BLaER1 treated with 17β-estradiol and CSF1 and Interleukin-3, amounts not matched to agents 10 nM and 100 nM (cell line): ENCODE results near the gene CTBP2.

Source experiments
- H3K27ac ChIP-seq, 11 experiments: shearing (Covaris generic); formaldehyde crosslinking; 2 replicates each; pipeline ENCODE4 v1.8.1; 2022
- H3K27me3 ChIP-seq, 11 experiments: shearing (Covaris generic); formaldehyde crosslinking; 2 replicates each; pipeline ENCODE4 v1.8.1; 2022
- H3K36me3 ChIP-seq, 11 experiments: shearing (Covaris generic); formaldehyde crosslinking; 2 replicates each; pipeline ENCODE4 v1.8.1; 2022
- H3K4me1 ChIP-seq, 10 experiments: shearing (Covaris generic); formaldehyde crosslinking; 2 replicates each; pipeline ENCODE4 v1.8.1; 2022
- H3K4me2 ChIP-seq, 11 experiments: shearing (Covaris generic); formaldehyde crosslinking; 2 replicates each; pipeline ENCODE4 v1.8.1; 2022
- H3K4me3 ChIP-seq, 10 experiments: shearing (Covaris generic); formaldehyde crosslinking; 2 replicates each; pipeline ENCODE4 v1.8.1; 2022
- H3K9ac ChIP-seq, 11 experiments: shearing (Covaris generic); formaldehyde crosslinking; 2 replicates each; pipeline ENCODE4 v1.8.1; 2022
- H3K9me3 ChIP-seq, 11 experiments: shearing (Covaris generic); formaldehyde crosslinking; replicated peaks in 1 of 11; 2 replicates each; pipeline ENCODE4 v1.8.1; 2022
- H4K20me1 ChIP-seq, 11 experiments: shearing (Covaris generic); formaldehyde crosslinking; 2 replicates each; pipeline ENCODE4 v1.8.1; 2022
- Cebpa-rat ChIP-seq, 11 experiments: shearing (Covaris generic); IDR thresholded peaks; 2 replicates each; pipeline ENCODE4 v1.8.1; 2022

The CTBP2 gene

DNA sequence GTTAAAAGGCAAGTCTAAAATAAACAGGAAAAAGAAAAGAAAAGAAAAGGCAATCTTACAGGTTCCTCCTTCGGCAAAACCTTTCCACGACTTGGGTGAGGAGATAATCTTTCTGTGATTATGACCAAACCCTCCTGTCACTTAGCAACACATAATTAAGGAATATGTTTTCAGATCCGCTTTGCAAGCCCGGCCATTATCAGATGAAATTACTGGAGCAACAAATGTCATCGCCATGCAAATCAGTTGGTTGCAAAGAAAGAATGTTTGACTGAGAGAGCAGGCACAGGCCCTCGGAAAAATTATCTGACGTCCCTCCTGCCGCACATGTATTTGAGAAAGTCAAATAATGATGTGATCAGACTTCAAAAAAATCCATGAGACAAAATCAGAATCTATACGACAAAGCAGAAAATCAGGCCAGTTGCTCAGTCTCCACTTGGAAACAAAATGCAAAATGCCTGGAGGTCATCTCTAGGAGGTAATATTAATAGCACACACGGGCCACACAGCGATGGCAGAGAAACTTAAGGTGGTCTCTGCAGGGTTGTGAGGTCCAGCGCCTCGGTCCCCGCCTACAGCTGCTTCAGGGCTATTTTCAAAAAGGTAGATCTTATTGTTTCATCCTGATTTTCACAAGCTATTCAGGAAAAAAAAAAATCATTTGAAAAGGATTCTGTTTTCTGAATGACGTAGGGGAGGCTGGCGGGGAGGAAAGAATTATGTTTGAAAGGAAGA lies 135.7 kb downstream of the CTBP2 start:
- H3K9me3 ChIP-seq, result peaks cover 0 to 46% (median 37%) of the 10 kb centered on the region in 11 experiments; a peak in 18 of 22 replicates
- peaks cover 94 to 100% (median 100%) of the 10 kb centered on the region in 11 experiments for H4K20me1 ChIP-seq
- peaks cover 91 to 100% (median 100%) of the 10 kb centered on the region in 11 experiments for H3K36me3 ChIP-seq
- H3K9ac ChIP-seq, result no peak overlapping the region
- H3K4me2 ChIP-seq, result no peak overlapping the region
- H3K4me3 ChIP-seq, result no peak overlapping the region
- no peaks in the 10 kb centered on the region for H3K27me3 ChIP-seq
- no peak overlapping the region for H3K27ac ChIP-seq
- TF ChIP-seq Cebpa-rat (IDR thresholded peaks at IDR 0.05), result no peak
- H3K4me1 ChIP-seq, result peaks cover 7 to 21% (median 15%) of the 10 kb centered on the region in 10 experiments

DNA sequence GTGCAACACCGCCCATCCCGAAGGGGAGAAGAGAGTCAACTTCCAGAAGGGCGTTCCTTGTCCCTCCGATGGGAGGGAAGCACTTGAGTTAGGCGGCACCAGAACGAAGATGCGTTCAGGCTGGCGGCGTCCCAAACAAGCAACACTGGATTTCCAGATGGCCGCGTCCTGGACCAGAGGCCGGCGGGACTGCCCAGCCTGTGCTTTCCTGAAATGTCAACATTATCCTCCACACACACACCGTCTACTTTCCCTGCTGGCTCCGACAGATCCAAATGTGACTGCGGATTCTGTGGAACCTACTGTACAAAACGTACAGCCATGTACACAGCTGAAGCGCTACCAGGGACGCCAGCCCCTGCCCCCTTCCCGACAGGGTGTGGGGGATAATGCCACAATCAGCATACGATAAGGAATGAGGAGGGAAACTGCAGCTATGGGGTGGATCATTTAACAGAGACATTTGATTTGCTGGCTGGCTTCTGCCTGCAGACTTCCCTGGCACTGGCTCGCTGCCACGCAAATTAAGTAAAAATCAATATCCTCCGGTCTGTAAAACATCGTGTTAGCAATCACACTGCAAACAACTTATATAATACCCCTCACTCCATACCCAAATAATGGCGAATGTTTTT lies 136.4 kb downstream of the CTBP2 start:
- TF ChIP-seq Cebpa-rat (IDR thresholded peaks at IDR 0.05), result no peak
- H3K4me1 ChIP-seq, result peaks cover 13 to 28% (median 22%) of the 10 kb centered on the region in 10 experiments
- no peak overlapping the region for H3K27ac ChIP-seq
- H3K27me3 ChIP-seq, result no peaks in the 10 kb centered on the region
- H3K4me2 ChIP-seq, result no peak overlapping the region
- no peak overlapping the region for H3K9ac ChIP-seq
- H4K20me1 ChIP-seq, result peaks cover 92 to 100% (median 100%) of the 10 kb centered on the region in 11 experiments
- H3K4me3 ChIP-seq, result no peak overlapping the region
- peaks cover 0 to 47% (median 37%) of the 10 kb centered on the region in 11 experiments; a peak in 18 of 22 replicates for H3K9me3 ChIP-seq
- H3K36me3 ChIP-seq, result peaks cover 89 to 98% (median 94%) of the 10 kb centered on the region in 11 experiments

DNA sequence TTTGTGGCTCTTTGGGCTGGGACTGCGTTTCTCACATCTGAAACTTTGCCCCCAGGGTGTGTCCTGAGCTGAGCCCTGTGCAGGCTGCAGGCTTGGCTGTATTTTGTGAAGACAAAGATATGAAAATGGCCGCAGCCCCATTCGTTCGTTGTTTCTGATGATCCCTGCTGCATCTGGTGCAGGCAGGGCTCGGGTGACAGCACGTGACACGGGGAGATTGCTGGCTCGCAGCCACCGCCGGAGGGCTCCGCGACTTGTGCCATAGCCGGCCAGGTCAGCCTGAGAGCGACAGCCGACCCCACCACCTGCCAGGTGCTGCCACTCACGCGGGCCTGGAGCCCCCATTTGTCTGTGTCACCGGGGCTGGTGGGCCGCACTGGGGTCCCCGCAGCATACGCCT lies 137.1 kb downstream of the CTBP2 start:
- no peak overlapping the region for H3K4me2 ChIP-seq
- H3K27ac ChIP-seq, result no peak overlapping the region
- peaks cover 92 to 100% (median 100%) of the 10 kb centered on the region in 11 experiments for H4K20me1 ChIP-seq
- H3K36me3 ChIP-seq, result peaks cover 81 to 96% (median 90%) of the 10 kb centered on the region in 11 experiments
- TF ChIP-seq Cebpa-rat (IDR thresholded peaks at IDR 0.05), result no peak
- H3K27me3 ChIP-seq, result no peaks in the 10 kb centered on the region
- no peak overlapping the region for H3K9ac ChIP-seq
- no peak overlapping the region for H3K4me3 ChIP-seq
- peaks cover 20 to 35% (median 29%) of the 10 kb centered on the region in 10 experiments for H3K4me1 ChIP-seq
- H3K9me3 ChIP-seq, result peaks cover 0 to 47% (median 37%) of the 10 kb centered on the region in 11 experiments; a peak in 18 of 22 replicates

DNA sequence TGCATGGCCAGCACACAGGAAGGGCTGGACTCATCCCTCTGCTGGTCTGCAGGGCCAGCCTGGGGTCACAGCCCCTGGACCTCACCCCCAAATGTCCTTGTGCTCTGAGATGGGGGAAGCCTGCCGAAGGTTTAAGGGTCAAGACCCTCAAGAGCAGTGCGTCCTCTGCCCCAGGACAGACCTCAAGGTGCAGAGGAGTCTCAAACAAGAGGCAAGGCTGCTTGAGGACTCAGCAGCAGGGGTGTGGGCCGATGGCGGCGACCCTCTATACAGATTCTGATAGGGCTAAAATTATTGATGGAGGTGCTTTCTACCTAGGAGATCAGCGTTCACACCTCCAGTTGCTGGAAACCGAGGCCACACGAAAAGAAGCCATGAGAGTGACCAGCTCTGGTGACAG lies 137.7 kb downstream of the CTBP2 start:
- Histone ChIP-seq H3K9me3 (peaks cover 0 to 47% (median 37%) of the 10 kb centered on the region in 11 experiments; a peak in 18 of 22 replicates), H3K36me3 (peaks cover 81 to 96% (median 89%) of the 10 kb centered on the region in 11 experiments), H4K20me1 (peaks cover 92 to 100% (median 100%) of the 10 kb centered on the region in 11 experiments), H3K4me3 (no peak overlapping the region), H3K4me1 (peaks cover 26 to 36% (median 31%) of the 10 kb centered on the region in 10 experiments), H3K4me2 (no peak overlapping the region), H3K27ac (no peak overlapping the region), H3K27me3 (no peaks in the 10 kb centered on the region), H3K9ac (no peak overlapping the region)
- TF ChIP-seq Cebpa-rat (IDR thresholded peaks at IDR 0.05), result no peak

DNA sequence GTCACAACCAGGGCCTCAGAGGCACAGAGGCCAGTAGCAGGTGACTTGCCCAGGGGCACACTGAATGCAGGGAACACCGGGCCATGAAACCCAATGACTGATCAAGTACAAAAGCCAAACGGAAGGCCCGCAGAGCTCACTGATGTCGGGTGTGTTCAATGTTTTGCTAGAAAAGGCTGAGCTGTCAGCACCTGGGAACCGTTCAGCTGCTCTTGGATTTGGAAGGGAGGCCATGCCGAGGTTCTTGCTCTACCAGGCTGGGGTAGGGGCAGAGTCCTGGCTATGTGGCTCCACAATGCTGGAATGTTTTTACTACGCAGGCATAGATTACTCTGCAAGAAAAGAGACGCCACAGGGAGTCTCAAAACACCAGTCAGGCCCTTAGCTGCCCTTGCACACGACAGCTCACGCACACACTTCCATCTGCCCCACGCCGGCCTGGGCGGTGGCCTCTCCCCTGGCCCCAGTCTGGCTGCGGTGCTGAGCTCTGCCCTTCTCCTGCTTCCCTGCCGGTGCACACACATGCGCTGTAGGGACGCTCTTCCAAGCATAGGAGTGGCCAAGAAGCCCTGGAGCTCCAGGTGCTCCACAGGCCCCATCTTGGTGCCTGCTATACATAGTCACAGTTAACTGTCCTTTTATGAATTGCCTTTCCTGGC lies 138.5 kb downstream of the CTBP2 start:
- Histone ChIP-seq H3K4me2 (no peak overlapping the region), H3K27me3 (no peaks in the 10 kb centered on the region), H3K9ac (no peak overlapping the region), H3K27ac (no peak overlapping the region), H3K4me1 (peaks cover 29 to 36% (median 32%) of the 10 kb centered on the region in 10 experiments), H4K20me1 (peaks cover 92 to 100% (median 100%) of the 10 kb centered on the region in 11 experiments), H3K36me3 (peaks cover 81 to 96% (median 89%) of the 10 kb centered on the region in 11 experiments), H3K9me3 (peaks cover 0 to 47% (median 37%) of the 10 kb centered on the region in 11 experiments; a peak in 18 of 22 replicates), H3K4me3 (no peak overlapping the region)
- TF ChIP-seq Cebpa-rat (IDR thresholded peaks at IDR 0.05), result no peak

DNA sequence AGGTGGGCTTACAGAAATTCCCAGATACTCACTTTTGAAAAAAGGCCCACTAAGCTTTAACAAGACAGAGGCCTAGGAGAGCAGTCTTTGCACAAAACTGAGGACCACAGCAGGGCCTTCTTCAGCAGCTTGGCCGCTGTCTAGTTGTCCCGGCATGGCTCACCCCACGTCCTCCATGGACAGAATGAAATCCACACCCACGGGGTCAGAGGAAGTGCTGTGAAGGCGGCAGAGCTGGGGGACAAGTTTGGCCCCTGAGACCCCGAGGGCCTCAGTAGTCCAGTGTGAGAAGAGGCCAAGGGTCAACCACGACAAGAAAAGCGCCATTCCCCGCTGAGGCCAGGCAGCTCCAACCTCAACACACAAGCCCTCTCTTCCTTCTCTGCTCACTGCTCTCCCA lies 139.5 kb downstream of the CTBP2 start:
- TF ChIP-seq Cebpa-rat (IDR thresholded peaks at IDR 0.05), result no peak
- no peak overlapping the region for H3K9ac ChIP-seq
- peak overlapping the region in 6 of 11 experiments; percentile 27 to 74 (median 36); a peak in 5 of 22 replicates for H3K4me2 ChIP-seq
- H3K9me3 ChIP-seq, result peaks cover 0 to 47% (median 37%) of the 10 kb centered on the region in 11 experiments; a peak in 18 of 22 replicates
- peak overlapping the region in 1 of 10 experiments; percentile 31; a peak in 1 of 20 replicates for H3K4me3 ChIP-seq
- no peak overlapping the region for H3K27ac ChIP-seq
- H4K20me1 ChIP-seq, result peaks cover 92 to 100% (median 100%) of the 10 kb centered on the region in 11 experiments
- peaks cover 29 to 39% (median 33%) of the 10 kb centered on the region in 10 experiments for H3K4me1 ChIP-seq
- no peaks in the 10 kb centered on the region for H3K27me3 ChIP-seq
- peaks cover 78 to 95% (median 88%) of the 10 kb centered on the region in 11 experiments for H3K36me3 ChIP-seq

DNA sequence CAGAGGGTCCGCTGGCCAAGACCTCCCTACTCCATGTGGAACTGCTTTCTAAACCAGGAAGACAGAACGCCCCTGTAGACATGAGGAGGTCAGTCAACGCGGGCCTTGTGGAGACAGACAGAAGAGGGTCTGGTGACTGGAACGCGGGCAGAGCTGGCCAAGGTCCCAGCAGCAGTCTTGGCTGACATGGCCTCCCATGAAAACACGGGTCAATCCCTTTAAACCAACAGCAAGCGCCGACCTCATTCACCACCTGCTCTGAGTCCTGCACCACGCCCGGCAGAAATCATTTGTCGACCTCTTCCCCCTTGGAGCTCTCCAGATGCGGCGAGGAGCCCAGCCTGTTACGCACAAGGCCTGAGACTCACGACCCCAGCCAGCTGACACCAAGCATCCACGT lies 140.0 kb downstream of the CTBP2 start:
- Histone ChIP-seq H3K36me3 (peaks cover 78 to 95% (median 88%) of the 10 kb centered on the region in 11 experiments), H4K20me1 (peaks cover 92 to 100% (median 100%) of the 10 kb centered on the region in 11 experiments), H3K4me2 (peak overlapping the region in 9 of 11 experiments; percentile 27 to 74 (median 45); a peak in 8 of 22 replicates), H3K4me3 (no peak overlapping the region), H3K4me1 (peaks cover 30 to 39% (median 33%) of the 10 kb centered on the region in 10 experiments), H3K27me3 (no peaks in the 10 kb centered on the region), H3K9me3 (peaks cover 0 to 47% (median 37%) of the 10 kb centered on the region in 11 experiments; a peak in 18 of 22 replicates), H3K27ac (no peak overlapping the region), H3K9ac (no peak overlapping the region)
- no peak for TF ChIP-seq Cebpa-rat (IDR thresholded peaks at IDR 0.05)

DNA sequence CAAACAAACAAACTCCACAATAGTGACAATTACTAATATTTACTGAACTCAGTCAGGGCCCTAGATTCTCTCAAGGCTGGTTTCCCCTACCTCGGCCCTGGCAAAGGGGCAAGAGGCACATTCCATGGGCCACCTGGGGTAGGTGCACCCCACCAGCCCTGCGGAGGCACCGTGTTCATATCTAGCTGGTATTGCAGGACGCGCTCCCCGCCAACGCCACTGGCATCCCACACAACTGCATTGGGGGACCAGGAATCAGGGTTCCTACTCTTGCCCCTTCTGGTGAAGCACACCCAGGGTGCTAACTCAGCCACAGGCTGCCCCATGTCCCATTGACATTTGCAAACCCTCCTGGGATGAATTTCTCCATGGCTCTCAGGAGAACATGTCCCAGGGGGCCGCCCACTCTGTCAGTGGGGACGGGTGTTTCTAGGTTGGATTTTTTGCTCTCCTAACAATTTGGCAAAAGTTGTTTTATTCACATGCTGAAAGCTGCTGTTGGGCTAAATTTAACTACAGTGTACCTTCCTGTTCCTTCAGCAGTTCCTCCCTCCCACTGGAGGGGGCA lies 141.7 kb downstream of the CTBP2 start:
- peak overlapping the region in 3 of 11 experiments; percentile 6 to 8 (median 8); a peak in 4 of 22 replicates for H3K9ac ChIP-seq
- H3K36me3 ChIP-seq, result peaks cover 77 to 95% (median 88%) of the 10 kb centered on the region in 11 experiments
- no peak for TF ChIP-seq Cebpa-rat (IDR thresholded peaks at IDR 0.05)
- H4K20me1 ChIP-seq, result peaks cover 92 to 100% (median 100%) of the 10 kb centered on the region in 11 experiments
- H3K9me3 ChIP-seq, result peaks cover 0 to 44% (median 36%) of the 10 kb centered on the region in 11 experiments; a peak in 18 of 22 replicates
- H3K4me1 ChIP-seq, result peaks cover 30 to 39% (median 34%) of the 10 kb centered on the region in 10 experiments
- no peaks in the 10 kb centered on the region for H3K27me3 ChIP-seq
- peak overlapping the region in 5 of 11 experiments; percentile 1 to 26 (median 6); a peak in 3 of 22 replicates for H3K27ac ChIP-seq
- H3K4me2 ChIP-seq, result peak overlapping the region; percentile 20 to 74 (median 45)
- H3K4me3 ChIP-seq, result no peak overlapping the region
